HG03066 (cell line): ENCODE results near the gene IL4R.
A peak's percentile ranks its signal among the peaks of the same experiment; 100 is the strongest.

ENCODE experiments used
- ATAC-seq: cut with Tn5 transposase; IDR thresholded peaks from one replicate; pipeline ENCODE4 v1.9.1; 2021; ENCODE audit warnings: low read depth; ENCODE audit not compliant: unreplicated experiment

IL4R gene

DNA sequence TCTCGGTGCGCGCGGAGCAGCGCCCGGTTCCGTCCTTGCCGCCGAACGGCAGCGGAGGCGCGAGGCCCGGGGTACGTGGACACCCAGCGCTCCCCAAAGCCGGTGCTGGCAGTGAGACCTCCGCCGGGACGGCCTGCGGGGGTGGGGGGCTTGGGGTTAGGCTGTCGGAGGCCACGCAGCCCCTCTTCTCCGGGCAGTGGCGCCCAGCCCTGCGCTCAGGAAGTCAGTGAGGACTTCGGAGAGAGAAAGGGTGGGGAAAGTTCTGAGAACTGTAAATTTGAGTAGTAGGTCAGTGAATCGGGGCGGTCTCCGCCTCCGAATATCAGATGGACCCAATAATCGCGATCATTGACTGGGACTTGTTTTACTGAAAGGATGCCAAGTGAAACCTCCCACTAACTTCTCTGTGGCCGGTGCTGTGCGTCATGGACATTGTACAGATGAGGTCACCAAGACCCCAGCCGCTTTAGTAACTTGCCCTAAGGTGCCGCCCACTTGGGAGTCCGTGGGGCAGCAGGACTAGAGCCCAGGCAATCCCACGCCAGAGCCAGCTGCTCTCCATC, 468 bp downstream of the IL4R start:
- ATAC-seq, result peak; percentile 29

DNA sequence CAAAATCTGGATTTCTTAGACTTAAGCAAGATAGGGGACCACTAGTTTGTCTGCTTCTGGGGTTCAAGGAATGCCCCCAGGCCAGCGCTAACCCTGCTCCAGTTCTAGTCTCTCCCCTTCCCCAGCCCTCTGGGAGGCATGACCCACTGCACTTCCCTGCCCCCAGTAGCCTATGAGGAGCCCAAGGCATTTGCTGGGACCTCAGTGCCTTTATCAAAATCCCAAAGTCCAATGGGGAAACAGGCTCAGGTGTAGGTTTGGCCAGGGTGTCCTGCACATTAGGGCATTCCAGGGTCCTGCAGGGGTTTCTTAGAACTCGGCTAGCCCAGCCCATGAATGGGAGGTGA, 1.2 kb downstream of the IL4R start:
- no peak for ATAC-seq

DNA sequence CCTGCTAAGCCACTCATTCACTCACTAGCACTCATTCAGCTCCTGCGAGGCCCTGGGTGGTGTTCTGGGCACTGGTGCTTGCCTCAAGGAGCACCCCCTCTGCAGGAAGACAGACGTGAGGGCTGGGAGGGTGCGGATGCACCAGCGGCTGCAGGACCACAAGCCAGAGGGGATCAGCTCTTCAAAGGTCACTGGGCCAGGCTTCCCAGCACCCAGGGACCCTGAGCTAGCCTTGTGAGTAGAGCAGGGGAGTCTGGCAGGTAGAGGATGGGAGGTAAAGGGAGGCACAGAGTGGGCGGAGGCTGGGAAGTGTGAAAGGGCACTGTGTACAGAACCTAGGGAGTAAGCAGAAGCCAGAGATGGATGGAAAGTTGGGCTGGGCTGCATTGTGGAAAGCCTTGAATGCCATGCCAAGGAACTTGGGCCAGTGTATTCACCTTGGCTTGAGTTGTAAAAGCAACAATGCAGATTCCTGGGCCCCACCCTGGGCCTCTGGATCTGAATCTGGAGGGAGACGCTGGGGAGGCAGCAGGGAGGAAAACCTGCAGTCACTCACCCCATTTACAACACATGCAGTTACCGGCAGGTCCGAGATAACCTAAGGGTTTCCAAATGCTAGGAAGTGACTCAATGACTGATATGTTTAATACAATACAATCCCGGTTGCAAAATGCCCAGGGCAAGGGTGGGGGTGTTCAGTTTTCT, 1.7 kb downstream of the IL4R start:
- no peak for ATAC-seq

DNA sequence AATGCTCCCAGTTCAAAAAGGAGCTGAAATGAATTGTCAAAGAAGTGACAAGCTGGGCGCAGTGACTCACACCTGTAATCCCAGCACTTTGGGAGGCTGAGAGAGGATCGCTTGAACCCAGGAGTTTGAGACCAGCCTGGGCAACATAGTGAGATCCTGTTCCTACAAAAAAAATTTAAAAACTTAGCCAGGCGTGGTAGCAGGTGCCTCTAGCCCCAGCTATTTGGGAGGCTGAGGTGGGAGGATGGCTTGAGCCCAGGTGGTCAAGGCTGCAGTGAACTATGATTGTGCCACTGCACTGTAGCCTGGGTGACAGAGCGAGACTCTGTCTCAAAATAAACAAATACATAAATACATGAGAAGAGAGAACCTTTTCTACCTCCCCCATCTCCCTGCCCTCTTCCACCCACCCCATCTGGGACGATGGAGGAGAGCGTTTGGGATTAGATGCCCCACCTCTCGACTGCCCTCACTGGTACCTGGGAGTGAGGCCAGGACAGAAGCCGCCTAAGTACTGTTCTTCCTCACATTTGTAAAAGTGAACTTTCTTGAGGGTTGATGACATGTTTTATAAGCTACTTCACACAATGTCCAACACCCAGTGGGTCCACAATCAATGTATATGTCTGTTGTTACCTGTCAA, 2.4 kb downstream of the IL4R start:
- ATAC-seq, result no peak

DNA sequence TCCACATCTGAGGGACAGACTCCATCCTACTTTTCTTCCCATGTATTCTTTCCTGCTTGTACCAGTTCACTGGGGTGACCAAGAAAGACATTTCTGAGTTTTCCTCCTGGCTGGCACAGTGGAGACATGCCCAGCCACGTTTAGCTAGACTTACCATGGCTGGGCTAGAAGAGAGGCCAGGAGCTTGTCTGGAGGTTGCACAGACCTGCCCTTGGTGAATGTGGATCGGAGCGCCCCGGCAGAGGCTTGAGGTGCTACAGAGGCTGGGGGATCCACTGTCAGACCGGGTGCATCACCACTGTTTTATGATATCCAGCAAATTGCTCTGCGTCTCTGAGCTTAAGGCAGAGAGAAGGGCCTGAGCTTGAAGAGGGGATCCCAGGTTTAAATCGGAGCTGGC, 3.5 kb downstream of the IL4R start:
- no peak for ATAC-seq

DNA sequence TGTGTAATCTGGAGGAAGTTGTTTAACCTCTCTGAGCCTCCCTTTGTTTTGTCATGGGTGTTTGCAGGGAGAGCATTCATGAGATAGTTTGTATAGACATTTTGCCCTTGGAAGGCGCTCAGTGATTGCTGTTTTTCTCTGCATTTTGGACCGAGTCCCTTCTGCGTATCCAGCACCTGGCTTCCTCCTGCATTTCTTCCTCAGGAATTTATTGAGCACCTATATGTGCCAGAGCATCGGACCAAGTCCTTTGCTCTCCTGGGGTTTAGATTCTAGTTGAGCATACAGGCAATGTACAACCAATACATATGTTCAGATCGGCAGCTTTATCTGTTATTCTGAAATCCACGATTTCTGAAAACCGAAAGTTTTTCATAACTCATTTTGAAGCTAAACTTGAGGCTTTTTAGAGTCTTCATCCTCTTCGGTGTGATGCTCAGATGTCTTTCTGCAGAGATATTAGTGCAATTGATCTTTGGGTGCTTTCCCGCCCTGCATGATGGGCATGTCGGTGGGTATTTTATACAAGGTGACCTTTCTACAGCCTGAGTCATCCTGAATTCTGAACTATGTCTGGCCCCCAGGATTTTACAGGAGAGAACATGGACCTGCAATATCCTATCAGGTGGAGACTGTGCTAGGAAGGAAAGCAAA, 4.1 kb downstream of the IL4R start:
- no peak for ATAC-seq

DNA sequence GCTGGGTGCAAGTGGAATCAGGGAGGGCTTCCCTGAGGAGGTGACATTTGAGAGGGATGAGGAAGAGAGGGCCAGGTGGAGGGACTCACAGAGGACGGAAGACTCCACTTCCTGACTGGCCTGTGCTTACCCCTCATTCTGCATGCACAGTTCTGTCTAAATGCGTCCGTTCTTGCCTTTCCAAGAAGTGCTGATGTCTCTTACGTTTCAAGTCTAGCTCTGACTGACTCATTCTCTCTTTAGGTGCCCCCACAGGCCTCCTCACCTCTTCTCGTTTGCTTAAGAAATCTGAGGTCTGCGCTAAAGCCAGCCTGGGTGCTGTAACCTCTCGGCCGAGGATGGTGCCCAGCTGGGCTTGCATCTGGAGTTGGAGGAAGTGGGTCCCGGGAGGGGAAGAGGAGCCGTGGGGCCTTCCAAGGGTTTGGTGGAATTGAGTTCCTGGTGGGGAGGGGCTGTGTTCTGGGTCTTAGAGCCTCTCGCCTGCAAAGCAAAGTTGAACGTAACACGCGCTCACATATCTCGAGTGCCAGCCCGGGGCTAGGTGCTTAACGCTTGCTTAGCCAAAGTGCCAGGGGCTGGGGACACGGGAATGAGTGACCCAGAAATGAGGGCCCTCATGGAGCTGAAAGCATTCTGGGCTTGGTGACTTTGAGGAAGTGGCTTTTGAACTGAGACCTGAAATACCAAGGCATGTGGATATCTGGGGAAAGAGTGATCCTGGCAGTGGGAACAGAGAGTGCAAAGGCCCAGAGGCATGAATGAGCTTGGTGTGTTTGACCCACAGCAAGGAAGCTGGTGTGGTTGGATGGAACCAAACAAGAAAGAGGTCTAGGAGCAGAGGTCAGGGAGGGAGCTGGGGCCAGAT, 4.8 kb downstream of the IL4R start:
- ATAC-seq, result no peak

DNA sequence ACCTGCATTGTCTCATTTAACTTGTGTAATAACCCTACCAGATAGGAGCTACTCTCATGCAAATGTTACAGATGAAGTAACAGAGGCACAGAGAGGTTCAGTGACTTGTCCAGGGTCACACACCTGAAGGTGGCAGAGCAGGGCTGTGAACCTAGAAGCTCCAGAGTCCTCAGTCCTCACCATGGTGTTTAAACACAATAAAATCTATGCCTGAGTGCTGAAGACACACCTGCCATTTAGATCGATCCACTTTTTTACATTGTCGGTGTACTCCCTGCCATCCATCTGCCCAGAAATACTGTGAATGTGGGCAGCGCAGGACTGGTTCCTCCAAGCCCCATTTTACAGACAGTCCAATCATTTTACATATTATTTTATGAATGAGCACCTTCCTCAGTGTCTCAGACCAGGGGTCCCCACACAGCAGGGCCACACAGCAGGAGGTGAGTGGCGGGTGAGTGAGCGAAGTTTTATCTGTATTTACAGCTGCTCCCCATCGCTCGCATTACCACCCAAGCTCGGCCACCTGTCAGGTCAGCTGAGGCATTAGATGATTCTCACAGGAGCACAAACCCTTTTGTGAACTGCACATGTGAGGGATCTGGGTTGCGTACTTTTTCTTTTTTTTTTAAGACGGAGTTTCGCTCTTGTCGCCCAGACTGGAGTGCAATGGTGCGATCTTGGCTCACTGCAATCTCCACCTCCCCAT, 5.6 kb downstream of the IL4R start:
- no peak for ATAC-seq

DNA sequence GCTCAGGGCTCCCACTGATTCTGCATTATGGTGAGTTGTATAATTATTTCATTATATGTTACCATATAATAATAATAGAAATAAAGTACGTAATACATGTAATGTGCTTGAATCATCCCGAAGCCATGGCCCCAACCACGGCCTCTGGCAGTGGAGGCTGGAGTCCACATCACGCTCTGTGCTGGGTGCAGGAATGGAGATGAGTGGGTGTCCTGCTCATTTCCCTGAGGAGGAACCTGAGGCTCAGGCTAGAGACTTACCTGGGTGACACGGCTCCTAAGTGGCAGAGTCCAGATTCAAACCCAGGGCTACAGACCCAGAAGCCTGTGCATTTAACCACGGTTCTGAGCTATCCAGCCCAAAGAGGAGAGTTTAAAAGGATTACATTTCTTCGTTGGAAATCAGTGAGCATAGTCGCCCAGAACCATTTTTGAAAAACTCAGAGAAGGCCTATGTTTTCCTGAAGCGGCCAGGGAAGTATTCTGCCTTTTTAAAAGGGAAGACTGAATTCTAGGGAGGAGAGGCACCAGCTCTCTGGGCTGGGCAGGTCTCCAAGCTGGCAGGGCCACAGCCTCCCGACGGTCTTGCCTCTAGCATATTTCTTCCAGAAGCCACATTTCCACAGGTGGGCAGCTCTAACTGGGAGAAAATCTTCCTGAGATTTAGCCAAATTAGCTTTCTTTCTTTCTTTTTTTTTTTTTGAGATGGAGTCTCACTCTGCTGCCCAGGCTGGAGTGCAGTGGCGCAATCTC, 6.7 kb downstream of the IL4R start:
- ATAC-seq, result no peak

DNA sequence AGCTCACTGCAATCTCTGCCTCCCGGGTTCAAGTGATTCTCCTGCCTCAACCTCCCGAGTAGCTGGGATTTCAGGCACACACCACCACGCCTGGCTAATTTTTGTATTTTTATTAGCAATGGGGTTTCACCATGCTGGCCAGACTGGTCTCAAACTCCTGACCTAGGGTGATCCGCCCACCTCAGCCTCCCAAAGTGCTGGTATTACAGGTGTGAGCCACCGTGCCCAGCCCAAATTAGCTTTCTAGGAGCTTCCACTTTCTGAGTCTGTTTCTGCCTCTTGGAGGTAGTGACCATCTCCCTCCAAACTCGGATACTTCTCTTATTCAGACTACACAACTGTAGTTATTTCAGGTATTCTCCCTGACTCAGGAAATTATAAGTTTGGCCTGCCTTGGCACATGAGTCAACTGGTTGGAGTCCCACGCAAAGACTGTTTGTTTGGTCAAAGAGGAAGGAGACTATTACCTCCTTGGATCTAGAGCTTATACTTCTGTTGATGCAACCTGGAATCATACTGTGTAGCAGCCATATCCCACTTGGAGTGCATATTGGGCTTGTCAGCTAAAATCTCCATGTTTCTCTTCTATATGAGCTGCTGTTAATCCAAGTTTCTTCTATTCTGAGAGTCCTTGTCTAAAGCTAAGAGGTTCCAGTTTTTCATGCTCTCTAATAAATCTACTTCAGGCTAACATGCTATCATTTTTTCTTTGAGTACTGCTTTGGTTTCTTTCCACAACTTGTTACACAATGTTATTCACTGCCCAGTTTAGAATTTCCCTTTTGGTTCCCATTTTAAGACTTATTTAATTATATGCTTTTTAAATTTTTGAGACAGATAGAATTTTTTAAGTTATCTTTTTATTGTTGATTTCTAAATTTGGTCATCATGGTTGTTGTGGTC, 7.5 kb downstream of the IL4R start:
- no peak for ATAC-seq

DNA sequence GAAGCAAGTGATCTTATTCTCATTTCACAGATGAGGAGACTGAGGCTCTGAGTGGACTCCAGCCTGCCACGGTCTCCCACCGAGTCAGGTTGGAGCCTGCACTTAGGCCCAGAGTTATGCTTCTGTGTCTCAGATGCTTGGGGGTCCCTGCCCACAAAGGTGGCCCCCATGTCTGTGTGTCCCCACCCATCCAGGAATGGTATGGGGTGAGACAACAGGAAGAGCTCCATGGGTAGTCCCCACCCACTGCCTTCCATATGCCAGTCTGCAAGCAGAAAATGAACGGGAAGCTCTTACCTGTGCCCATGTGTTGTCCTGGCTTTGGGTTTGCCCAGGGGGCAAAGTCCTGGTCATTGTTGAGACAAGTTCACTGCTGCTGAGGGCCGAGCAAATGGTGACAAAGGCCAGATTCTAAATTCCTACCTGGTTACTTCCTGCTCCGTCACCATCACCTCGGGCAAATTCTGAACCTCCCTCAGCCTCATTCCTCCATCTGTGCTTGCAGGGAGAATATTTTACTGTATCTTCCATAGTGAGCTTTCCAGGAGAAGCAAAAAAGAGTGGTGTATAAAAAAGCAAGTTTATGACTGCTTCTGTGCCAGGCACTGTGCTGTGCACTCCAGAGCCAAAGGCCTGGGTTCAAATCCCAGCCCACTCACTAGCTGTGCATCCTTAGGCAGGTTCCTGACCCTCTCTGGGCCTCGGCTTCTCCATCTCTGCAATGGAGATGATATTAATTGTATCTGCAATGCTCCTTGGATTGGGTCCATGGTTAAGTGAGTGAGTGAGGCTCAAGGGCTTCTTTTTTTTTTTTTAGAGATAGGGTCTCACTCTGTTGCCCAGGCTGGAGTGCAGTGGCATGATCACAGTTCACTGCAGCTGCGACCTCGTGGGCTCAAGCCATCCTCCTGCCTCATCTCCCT, 9.3 kb downstream of the IL4R start:
- ATAC-seq, result no peak

DNA sequence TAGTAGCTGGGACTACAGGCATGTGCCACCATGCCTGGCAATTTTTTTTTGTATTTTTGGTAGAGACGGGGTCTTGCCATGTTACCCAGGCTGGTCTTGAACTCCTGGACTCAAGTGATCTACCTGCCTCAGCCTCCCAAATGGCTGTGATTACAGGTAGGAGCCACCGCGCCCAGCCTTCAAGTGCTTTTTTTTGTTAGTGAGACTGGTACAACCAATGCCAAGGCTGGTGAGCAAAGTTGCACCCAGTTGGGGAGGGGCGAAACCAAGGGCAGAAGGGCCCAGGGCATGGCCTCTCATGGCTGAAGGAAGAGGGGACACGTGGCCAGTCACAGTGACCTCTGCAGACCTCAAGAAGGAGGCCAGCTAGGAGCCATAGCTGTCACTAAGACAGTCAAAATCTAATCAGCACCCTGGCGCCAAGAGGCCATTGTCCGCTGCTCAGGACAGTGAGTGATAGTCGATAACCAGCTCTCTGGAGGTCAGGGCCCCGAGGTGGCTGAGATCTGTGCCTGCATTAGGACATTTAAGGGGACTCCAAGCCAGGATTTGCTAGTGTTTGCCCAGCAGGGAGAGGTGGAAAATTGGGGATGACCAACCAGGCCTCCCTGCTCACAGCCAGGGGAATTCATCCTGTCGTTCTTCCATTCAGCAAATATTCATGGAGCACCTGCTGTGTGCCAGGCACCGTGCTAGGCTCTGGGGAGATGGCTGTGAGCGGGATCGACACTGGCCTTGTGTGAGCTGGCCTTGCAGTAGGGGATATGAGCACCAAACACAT, 10.2 kb downstream of the IL4R start:
- no peak for ATAC-seq

DNA sequence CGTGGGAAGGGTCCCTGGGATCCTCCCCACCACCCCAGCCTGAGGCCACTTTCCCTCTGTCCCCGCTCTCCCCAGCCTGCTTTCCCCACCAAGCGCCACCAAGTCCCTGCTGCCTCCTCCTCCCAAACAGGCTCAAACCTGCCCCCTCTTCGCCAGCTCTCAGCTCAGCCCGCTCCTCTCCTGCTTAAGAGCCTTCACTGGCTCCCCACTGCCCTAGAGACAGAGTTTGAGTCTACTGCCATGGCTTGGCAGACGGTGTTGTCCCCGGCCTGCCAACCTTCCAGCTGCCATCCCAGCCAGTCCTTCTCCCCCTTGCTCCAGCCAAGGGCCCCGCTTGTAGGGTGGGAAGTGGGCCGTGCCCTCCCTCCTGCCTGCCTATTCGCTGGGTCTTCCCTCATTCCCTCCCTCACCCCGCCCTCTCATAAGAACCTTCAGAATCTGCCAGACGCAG, 11.1 kb downstream of the IL4R start:
- ATAC-seq, result no peak

DNA sequence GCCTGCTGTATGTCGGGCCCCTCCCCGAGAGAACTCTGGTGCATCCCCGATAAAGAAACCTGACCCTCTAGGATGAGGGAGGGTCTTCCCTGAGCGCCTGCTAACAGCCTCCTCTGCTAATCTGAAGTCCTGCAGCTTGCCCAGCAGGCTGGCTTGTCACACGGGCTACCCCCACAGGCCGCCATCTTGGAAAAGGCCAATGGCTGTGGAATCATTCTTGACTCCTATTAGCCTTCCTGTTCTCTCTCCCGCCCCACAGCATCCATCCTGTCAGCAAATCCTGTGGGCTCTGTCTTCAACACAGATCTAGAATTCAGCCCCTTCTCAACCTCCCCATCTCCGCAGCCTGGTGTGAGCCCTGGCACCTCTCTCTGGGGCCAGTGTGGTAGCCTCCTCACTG, 12.0 kb downstream of the IL4R start:
- ATAC-seq, result no peak

DNA sequence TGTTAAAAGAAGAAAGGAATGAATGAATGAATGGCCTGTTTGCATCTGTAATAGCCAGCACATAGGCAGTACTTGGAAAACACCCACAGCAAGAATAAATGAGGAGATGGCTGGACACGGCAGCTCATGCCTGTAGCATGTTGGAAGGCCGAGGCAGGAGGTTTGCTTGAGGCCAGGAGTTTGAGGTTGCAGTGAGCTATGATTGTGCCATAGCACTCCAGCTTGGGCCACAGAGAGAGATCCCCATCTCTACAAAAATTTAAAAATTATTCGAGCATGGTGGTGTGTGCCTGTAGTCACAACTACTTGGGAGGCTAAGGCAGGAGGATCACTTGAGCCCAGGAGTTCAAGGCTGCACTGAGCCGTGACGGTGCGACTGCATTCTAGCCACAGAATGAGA, 12.5 kb downstream of the IL4R start:
- no peak for ATAC-seq

DNA sequence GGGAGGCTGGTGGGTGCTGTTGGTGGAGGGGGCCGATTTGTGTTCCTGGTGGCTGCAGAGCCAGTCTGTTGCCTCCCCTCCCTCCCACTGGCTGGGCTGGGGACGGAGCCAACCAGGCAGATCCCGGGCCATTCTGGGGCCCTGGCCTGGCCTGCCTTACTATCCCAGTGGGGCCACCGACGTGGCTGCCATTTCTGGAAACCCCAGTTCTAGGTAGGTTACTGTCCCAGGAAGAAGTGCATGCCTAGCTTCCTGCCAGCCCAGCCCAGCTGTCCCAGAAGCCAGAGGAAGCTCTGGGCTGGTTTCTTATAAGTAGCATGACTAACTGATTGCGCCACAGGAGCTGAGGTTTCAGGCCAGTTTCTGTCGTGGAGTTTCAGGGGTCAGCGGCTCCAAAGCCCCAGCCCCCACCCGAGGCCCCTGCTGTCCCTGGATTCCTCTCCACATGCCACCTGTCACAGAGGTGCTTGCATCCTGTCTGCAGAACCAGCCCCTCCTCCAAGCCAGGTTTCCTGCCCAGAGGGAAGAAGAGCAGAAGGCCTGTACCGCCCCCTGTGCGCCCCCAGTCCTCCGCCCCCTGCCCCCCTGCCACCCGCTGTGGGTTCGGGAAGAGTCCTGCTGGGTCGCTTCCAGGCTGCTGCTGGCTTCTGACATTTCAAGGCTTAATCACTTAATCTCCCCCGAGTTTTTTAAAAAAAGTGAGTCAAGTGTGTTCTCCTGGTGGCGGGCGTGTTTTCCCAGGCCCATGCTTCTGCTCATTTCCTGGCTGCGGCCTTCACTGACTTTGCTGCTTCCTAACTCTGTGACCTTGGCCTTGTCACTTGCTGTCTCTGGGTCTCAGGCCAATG, 13.2 kb downstream of the IL4R start:
- ATAC-seq, result no peak
